ENCODE measurements around the gene AUTS2. TPM values are rescaled to one million over a fixed set of nuclear protein-coding genes. Genes with fewer than 3 reads are reported as not detected.

The AUTS2 gene
- total RNA-seq, 1 donor from 2014 or later, result 26.1 TPM

DNA sequence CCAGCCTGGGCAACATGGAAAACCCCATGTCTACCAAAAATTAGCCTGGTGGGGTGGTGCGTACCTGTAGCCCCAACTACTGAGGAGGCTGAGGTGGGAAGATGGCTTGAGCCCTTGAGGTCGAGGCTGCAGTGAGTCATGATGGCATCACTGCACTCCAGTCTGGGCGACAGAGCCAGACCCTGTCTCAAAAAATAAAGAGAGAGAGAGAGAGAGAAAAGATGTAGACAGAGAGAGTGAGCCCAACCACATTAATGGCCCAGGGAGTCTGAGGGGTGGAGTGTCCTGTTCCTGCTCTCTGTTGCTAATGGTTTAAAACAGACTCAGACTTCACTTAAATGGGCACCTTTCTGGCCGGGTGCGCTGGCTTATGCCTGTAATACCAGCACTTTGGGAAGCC lies 1078.0 kb downstream of the AUTS2 start:
- DNase-seq (ENCODE audit: low spot score), result no peak
- ATAC-seq, result no peak

GRCh38 chr7:70678621-70679251 lies 1080.5 kb downstream of the AUTS2 start:
- ATAC-seq, result no peak
- no peak for DNase-seq (ENCODE audit: low spot score)

DNA sequence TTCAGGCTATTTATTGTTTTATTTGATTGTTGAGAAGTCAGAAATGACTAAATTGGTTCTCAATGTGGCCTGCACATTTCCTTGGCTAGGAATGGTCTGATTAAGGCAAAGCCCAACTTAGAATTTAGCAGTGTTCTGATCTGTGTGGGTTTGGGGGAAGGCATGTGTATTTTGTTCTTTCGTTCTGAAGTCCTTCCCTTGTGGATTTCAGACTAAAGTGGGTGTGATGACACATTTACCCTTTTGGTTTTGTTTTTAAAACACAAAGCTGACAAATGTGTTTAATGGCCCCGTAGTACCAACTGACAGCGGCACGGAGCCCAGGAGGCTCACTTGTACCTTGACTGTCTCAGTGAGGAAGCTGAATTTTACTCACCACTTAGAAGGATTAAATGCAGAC lies 1081.4 kb downstream of the AUTS2 start:
- ATAC-seq, result no peak
- DNase-seq (ENCODE audit: low spot score), result no peak

- DNase-seq (ENCODE audit: low spot score) (no peak), ATAC-seq (no peak)
Measured at GRCh38 chr7:70680306-70680705, 1082.0 kb downstream of the AUTS2 start.

DNA sequence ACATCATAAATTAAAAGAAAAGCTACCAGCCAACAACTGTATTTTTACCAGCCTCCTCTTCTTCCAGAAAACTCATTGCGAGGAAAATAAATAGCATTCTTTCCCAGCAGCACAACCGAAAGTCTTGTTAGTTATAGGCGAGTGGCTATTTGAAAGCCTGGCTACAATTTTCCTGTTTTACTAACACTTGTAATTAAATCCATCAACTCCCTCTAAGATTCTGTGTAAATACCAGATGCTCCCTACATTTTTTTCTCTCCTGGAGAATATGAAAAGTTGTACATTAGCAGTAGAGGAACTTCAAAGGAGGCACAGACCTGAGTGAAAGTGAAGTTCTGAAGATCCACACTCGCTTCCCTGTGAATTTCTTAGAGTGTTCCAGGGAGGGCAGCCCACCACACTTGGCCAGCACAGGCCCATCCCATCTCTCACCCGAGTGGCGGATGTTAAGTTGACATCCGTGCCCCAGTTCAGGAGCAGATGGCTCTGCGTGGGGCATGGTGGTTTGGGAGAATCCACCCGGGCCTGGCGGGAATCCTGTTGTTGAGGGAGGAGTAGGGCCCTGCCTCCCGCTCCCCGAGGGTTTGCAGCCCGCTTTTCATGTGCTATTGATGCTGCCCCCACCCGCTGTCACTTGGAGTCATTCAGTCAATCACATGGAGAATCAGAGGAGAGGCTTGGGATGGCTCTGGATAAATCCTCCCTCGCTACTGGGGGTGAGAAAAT lies 1082.6 kb downstream of the AUTS2 start:
- DNase-seq (ENCODE audit: low spot score) (no peak), ATAC-seq (no peak)

- ATAC-seq (peak; percentile 94), DNase-seq (ENCODE audit: low spot score) (no peak)
Measured at GRCh38 chr7:70681469-70682350, 1083.4 kb downstream of the AUTS2 start.

- no peak for DNase-seq (ENCODE audit: low spot score)
- no peak for ATAC-seq
Measured at GRCh38 chr7:70684173-70684572, 1085.9 kb downstream of the AUTS2 start.

DNA sequence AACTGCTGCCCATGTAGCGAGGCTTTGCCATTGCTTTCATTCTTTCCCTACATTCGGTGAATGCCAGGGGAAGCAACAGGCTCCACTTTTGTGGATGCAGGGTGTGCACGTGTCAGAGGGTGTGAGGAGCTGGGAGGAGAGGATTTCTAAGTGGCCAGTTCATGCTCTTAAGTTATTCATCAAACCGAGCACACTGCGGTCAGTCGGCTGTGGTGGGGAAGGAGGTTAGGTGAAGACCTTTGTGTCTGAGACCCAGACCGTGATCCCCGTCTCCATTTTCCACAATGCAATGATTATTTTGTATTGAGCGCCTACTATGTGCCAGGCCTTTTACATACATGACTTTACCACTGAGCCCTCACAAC lies 1095.0 kb downstream of the AUTS2 start:
- DNase-seq (ENCODE audit: low spot score) (peak; percentile 76), ATAC-seq (peak; percentile 55)

GRCh38 chr7:70693686-70694433 lies 1095.6 kb downstream of the AUTS2 start:
- peak; percentile 88 for DNase-seq (ENCODE audit: low spot score)
- ATAC-seq, result peak; percentile 85

GRCh38 chr7:70694434-70694970 lies 1096.2 kb downstream of the AUTS2 start:
- peak; percentile 40 for ATAC-seq
- peak; percentile 60 for DNase-seq (ENCODE audit: low spot score)

DNA sequence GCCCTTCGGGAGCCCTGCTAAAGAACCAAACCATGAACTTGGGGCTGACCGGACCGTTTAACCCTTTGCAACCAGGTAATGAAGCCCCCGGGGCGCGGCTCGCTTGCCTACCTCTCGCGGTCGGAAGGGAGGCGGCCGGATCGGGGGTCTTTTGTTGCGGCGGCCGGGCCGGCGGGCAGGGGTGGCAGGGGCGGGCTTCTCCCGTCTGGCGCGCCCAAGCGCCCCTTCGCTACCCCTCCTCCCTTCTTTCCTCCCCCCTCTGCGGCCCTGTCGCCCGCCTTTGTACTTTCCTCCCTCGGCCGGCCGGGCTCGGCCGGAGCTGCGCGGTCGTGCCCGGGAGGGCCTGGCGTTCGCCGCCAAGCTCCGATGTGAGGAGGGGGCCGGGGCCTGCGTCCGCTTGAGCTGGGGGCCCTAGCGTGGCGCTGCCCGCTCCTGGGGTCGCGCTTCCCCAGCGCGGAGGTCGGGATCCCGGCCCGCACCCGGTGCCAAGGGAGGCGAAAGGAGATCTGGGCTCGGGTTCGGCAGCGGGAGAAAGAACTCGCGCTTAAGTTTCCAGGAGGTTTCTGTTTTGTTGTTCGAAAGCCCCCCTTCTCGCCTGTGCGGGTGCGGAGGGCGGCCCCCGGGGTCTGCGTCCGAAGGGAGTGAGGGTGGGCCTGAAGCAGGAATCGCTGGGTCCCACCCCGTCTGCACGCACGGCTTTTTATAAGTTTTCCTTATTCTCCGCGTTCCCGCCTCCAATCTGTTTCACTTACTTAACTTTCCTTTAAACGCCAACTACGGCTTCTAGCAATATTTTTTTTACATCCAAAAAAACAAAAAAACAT lies 1096.9 kb downstream of the AUTS2 start:
- ATAC-seq (peak; percentile 27), DNase-seq (ENCODE audit: low spot score) (peak; percentile 53)

DNA sequence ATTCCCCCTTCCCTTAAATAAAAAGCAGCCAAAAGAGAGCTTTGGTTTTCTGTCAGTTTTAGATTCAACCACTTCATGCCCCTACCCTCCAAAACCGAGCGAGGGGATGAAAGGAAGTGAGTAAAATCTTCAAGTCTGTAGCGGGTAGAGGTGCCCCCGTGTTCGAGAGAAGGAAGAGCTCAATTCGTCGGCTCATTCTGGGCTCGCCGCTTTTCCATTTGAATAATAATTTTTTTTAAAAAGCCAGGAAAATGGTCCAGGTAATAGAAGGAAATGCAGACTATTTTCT lies 1097.5 kb downstream of the AUTS2 start:
- ATAC-seq (no peak), DNase-seq (ENCODE audit: low spot score) (no peak)

GRCh38 chr7:70696201-70696754 lies 1098.0 kb downstream of the AUTS2 start:
- DNase-seq (ENCODE audit: low spot score), result peak; percentile 53
- peak; percentile 19 for ATAC-seq

GRCh38 chr7:70698219-70698832 lies 1100.1 kb downstream of the AUTS2 start:
- ATAC-seq, result peak; percentile 11
- DNase-seq (ENCODE audit: low spot score), result no peak

DNA sequence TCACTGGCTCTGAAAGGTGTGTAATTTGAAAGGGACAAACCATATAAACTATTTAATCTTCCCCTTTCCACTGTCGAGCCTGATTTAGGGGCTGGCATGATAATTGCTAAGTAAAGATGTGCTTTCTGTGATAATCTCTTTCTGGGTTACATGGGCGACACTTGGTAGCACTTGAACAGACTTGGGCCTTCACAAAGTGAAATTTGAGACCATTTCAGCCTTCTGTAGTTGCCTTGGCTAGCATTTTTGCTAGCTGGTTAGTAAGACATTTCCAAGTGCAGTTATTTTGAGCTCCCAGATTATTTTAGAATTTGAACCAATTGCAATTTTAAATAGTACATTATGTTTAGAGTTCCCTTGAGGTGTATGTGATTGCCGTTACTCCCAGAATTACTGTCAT lies 1101.0 kb downstream of the AUTS2 start:
- no peak for DNase-seq (ENCODE audit: low spot score)
- no peak for ATAC-seq

DNA sequence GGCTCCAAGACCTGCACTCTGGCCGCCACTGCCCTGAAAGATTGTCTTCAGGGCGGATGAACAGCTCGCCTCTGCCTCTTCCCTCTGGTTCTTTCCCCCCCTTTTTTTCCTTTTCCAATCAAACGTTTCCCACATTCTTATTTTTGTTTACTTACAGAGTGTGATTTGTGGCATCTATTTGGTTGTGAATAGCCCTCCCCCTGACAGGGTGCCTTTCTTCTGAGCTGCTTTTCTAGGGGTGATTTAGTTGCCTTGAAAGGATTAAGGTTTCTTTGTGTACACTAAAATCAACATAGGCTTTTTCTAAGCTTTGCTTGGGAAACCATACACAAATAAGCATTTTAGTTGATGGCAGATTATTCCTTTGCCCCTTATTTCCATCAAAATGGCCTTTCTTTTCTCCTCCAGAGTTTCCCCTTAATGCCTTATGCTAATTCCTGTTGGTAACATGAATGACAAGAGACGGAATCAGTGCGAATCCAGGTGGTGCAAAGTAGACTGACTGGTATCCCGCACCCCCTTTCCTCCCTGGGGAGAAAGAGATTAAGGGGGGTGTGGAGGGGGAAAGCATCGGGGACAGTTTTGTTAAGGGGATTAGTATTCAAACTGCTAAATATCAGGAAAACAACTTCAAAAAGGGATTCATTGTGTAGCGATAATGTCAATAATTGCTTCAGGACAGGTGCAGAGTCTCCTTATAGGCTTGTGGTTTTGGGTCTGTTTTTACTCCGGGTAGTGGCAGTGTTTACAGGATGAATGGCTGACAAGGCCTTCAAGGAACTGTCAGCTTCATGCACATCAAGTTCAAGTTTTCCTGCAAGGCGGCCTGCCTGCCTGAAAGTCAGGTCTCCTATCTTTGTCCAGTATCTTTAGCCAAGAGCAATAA lies 1102.0 kb downstream of the AUTS2 start:
- DNase-seq (ENCODE audit: low spot score) (no peak), ATAC-seq (no peak)

DNA sequence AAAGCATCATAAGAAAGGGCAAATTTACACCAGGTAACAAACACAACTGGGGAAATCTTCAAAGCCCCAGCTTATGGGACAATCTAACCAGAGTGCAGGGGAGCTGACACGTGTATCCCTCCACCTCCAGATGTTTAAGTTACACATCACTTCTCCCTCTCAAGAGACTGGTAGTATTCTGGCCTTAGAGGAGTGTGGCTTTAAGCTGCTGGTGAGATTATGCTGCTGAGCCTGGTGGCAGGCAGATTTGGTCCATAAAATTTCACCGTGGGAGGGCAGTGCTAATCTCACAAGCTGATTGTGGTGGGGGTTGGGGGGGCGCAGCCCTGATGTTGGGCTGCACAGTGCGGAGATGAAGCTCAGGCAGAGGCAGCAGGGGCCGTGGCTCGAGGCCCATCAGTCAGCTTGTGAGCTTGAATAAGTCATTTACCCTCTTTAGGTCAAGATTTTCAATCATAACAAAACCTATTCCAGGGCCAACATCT lies 1102.7 kb downstream of the AUTS2 start:
- no peak for ATAC-seq
- no peak for DNase-seq (ENCODE audit: low spot score)

- no peak for ATAC-seq
- DNase-seq (ENCODE audit: low spot score), result no peak
Measured at GRCh38 chr7:70701477-70701876, 1103.2 kb downstream of the AUTS2 start.
